ENCODE measurements around the gene TRABD2A. TPM values are rescaled to one million over a fixed set of nuclear protein-coding genes. Genes with fewer than 3 reads are reported as not detected.

TRABD2A gene
- total and polyA plus RNA-seq, 2 of the 13 experiments (the other 11 are each of a cell fraction or from before 2014, with no cell fraction given) = 0.15 TPM; not detected in 1

- no peak for TF ChIP-seq THAP8 (CRISPR knock-in tag; IDR thresholded peaks at IDR 0.05; ENCODE audit: borderline replicate concordance)
- TF ChIP-seq ZKSCAN8 (CRISPR knock-in tag; IDR thresholded peaks at IDR 0.05; ENCODE audit: borderline replicate concordance) = no peak
- no peak for TF ChIP-seq TEAD2 (CRISPR knock-in tag; IDR thresholded peaks at IDR 0.05)
- no peak for TF ChIP-seq ZNF747 (CRISPR knock-in tag; IDR thresholded peaks at IDR 0.05; ENCODE audit: borderline replicate concordance)
Observed at GRCh38 chr2:84823788-84824187, 57.1 kb downstream of the TRABD2A start (continued).

- 1% methylated on average over 5 of the region's 5 CpGs for WGBS (ENCODE audit: low lambda C conversion rate)
- no peak for FAIRE-seq
- intact Hi-C loops (cut with micrococcal nuclease; ENCODE audit: unreplicated experiment) = no loop called here
- TF ChIP-seq JUND (CRISPR knock-in tag; IDR thresholded peaks at IDR 0.05) = no peak
- no peak for TF ChIP-seq ZNF563 (CRISPR knock-in tag; IDR thresholded peaks at IDR 0.05)
- TF ChIP-seq TSC22D2 (CRISPR knock-in tag; IDR thresholded peaks at IDR 0.05; ENCODE audit: borderline replicate concordance) = no peak
- no peak for TF ChIP-seq GABPA (IDR thresholded peaks at IDR 0.05; ENCODE audit: low read depth, low read length)
- TF ChIP-seq GABPA (CRISPR knock-in tag; IDR thresholded peaks at IDR 0.05; ENCODE audit: low read depth) = no peak
- TF ChIP-seq RNF2 (conservative IDR thresholded peaks at IDR 0.05; ENCODE audit: low read depth) = no peak
- TF ChIP-seq EP300 (IDR thresholded peaks at IDR 0.05; ENCODE audit: low read depth in 2 of 2, low read length in 2 of 2) = no peak
- no peak for TF ChIP-seq EP300 (CRISPR knock-in tag; IDR thresholded peaks at IDR 0.05; ENCODE audit: borderline replicate concordance)
- no peak for TF ChIP-seq CHD2 (IDR thresholded peaks at IDR 0.05; ENCODE audit: low read depth, low read length)
- TF ChIP-seq ZNF446 (CRISPR knock-in tag; IDR thresholded peaks at IDR 0.05) = no peak
- TF ChIP-seq TRAFD1 (CRISPR knock-in tag; IDR thresholded peaks at IDR 0.05; ENCODE audit: borderline replicate concordance) = no peak
- TF ChIP-seq MAFF (IDR thresholded peaks at IDR 0.05; ENCODE audit: low read depth, low read length) = no peak
- no peak for TF ChIP-seq HNRNPL (IDR thresholded peaks at IDR 0.05; ENCODE audit: low read depth, low read length)
- no peak for TF ChIP-seq ZNF280D (CRISPR knock-in tag; IDR thresholded peaks at IDR 0.05)
- no peak for TF ChIP-seq ETV6 (CRISPR knock-in tag; conservative IDR thresholded peaks at IDR 0.05)
Observed at GRCh38 chr2:84823229-84823628, 57.7 kb downstream of the TRABD2A start.

More at GRCh38 chr2:84823229-84823628, 57.7 kb downstream of the TRABD2A start:
- H4K20me1 ChIP-seq (ENCODE audit: insufficient read depth, low read length) = no peaks in the 10 kb centered on the region
- in situ Hi-C loops (cut with HindIII; ENCODE audit: extremely low pct_ligation_motif_present, low pct_unique_long_range_greater_than_20kb) = no loop called here
- DNase-seq (ENCODE audit: low spot score) (no peak), ATAC-seq (no peak)
- H3K36me3 ChIP-seq (replicated peaks in 1 of 2; ENCODE audit: control insufficient read depth in 1 of 2, insufficient read depth in 2 of 2, low read length in 2 of 2) = no peaks in the 10 kb centered on the region
- H3K9ac ChIP-seq (ENCODE audit: insufficient read depth, low read depth, low read length) = no peak overlapping the region
- H2AFZ ChIP-seq (ENCODE audit: low read length) = no peak overlapping the region
- H3K27ac ChIP-seq (ENCODE audit: extremely low read length, insufficient read depth, low read length) = no peak overlapping the region
- H3K4me2 ChIP-seq (ENCODE audit: low read depth, low read length) = no peak overlapping the region
- peaks cover 2 to 18% of the 10 kb centered on the region in 2 experiments; a peak in 2 of 5 replicates for H3K27me3 ChIP-seq (ENCODE audit: control insufficient read depth in 1 of 2, insufficient read depth in 2 of 2, low read length in 2 of 2)
- ChIA-PET CTCF (ENCODE audit: low intra/inter-chr PET ratio, low total read pairs) (no interaction called here), POLR2A (no interaction called here)
- H3K4me1 ChIP-seq (ENCODE audit: insufficient read depth, low read length) = no peaks in the 10 kb centered on the region
- H3K9me3 ChIP-seq (ENCODE audit: low read length) = no peaks in the 10 kb centered on the region
- no peaks in the 10 kb centered on the region for H3K79me2 ChIP-seq (ENCODE audit: insufficient read depth, low read length)
- no peak overlapping the region for H3K4me3 ChIP-seq (replicated peaks in 1 of 3; ENCODE audit: insufficient read depth in 1 of 3, low read depth in 2 of 3, low read length in 3 of 3)
- BruUV-seq (replicated peaks) = no TSS peak
